Pancreas (tissue), 10 donors: ENCODE results near the gene PRSS50. TPM values are rescaled to one million over a fixed set of nuclear protein-coding genes. Genes with fewer than 3 reads are reported as not detected.

Experiments
- ATAC-seq, 4 donors: fragments of 200-7000 bp; cut with Tn5 transposase; one replicate each; pipeline versions ENCODE4 v1.8.0 to v1.9.1; 2020; ENCODE audit warnings: mild to moderate bottlenecking in 4 of 4, moderate library complexity in 4 of 4
- DNase-seq, 6 donors: peaks; one replicate each; pipeline ENCODE4 v3.0.0-alpha.2; 2020
- FAIRE-seq: peaks from 2 replicates; lab custom pipeline; 2012; peaks lifted over from hg19 to GRCh38; lab: Jason Lieb, UNC
- H3K27ac ChIP-seq, 4 donors: fragments of 200-600 bp; sonication (generic); 1 replicate in 3 of 4; 2 replicates in 1 of 4; pipeline versions ENCODE4 v1.5.0 to v1.8.0; 2020
- H3K27me3 ChIP-seq, 4 donors: fragments of 200-600 bp; one replicate each; pipeline ENCODE4 v1.8.0; 2021
- H3K36me3 ChIP-seq, 3 donors: fragments of 200-600 bp; sonication (generic) in 1 of 3; one replicate each; pipeline versions ENCODE4 v1.5.0 to v1.8.0; 2020 to 2021
- H3K4me1 ChIP-seq, 3 donors: fragments of 200-600 bp; one replicate each; pipeline ENCODE4 v1.8.0; 2021
- H3K4me3 ChIP-seq, 4 donors: fragments of 200-600 bp; sonication (generic) in 2 of 4; one replicate each; pipeline versions ENCODE4 v1.5.0 to v1.8.0; 2020 to 2021
- H3K9me3 ChIP-seq, 4 donors: fragments of 200-600 bp; one replicate each; pipeline ENCODE4 v1.8.0; 2021
- CTCF ChIP-seq, 4 donors: fragments of 200-600 bp; sonication (generic) in 3 of 4; IDR thresholded peaks; one replicate each; pipeline versions ENCODE4 v1.5.0 to v1.8.0; 2021; ENCODE audit warnings: antibody characterized with exemption in 4 of 4
- WGBS, 2 donors: extraction: QIAGEN DNeasy Blood & Tissue Kit; methylation state at CpG; one replicate each; pipeline ENCODE4 v1.1.7; 2013; 5-methylcytosine and 5-hydroxymethylcytosine counted together
- intact Hi-C, 3 donors: fragments of 100-400 bp; cut with DNase I; formaldehyde crosslinking; loops; one replicate each; pipeline versions ENCODE4 v1.11.1 to v1.14.2; 2022
- polyA plus RNA-seq, 2 donors: library from polyadenylated mRNA; stranded (reverse); fragments of 200-250 nt; gene quantifications; one replicate each; pipeline ENCODE4 v1.2.3, GENCODE V29; 2013
- total RNA-seq, 6 donors: library from RNA; stranded (reverse); fragmentation: NEBNext Ultra II Directional in 4 of 6; extraction: Animal tissue kit (Norgen Biotek cat#: 25700) in 4 of 6; gene quantifications; one replicate each; pipeline versions ENCODE4 v1.2.1 to v1.2.4, GENCODE V29; 2021 to 2023
- donor health status: healthy with polysubstance abuse.
- donor health status: DM: no; HTN: no; CAD: no; lungs with moderate emphysema.
- donor health status: DM: no; HTN: no; CAD: no.
- donor health status: control.
- donor health status: control.
- donor health status: Bipolar disorder and iron deficiency.
- donor health status: DM: yes; HTN: yes; CAD: no.
- donor health status: DM: no; HTN: no; CAD: no.
- donor health status: DM: no; HTN: no; CAD: no.
- donor health status: DM: yes; HTN: yes; CAD: no.

PRSS50 gene
- total and polyA plus RNA-seq, 8 donors = 0.28 to 2.2 (median 0.51) TPM

GRCh38 chr3:46667061-46667621 lies 50.5 kb downstream of the PRSS50 start:
- Histone ChIP-seq H3K27me3 (no peaks in the 10 kb centered on the region), H3K36me3 (peaks cover 0 to 4% (median 0%) of the 10 kb centered on the region in 3 donors), H3K4me1 (peaks cover 0 to 7% (median 3%) of the 10 kb centered on the region in 3 donors), H3K27ac (no peak overlapping the region), H3K4me3 (no peak overlapping the region), H3K9me3 (no peaks in the 10 kb centered on the region)
- ATAC-seq (no peak), FAIRE-seq (no peak), DNase-seq (peak in 5 of 6 donors; percentile 8 to 51 (median 23))
- WGBS, 2 donors = 80 to 97% methylated on average over 8 of the region's 8 CpGs
- no peak for TF ChIP-seq CTCF (IDR thresholded peaks at IDR 0.05)
- intact Hi-C loops = no loop called here

GRCh38 chr3:46666453-46666845 lies 51.2 kb downstream of the PRSS50 start:
- Histone ChIP-seq H3K4me1 (peaks cover 0 to 7% (median 3%) of the 10 kb centered on the region in 3 donors), H3K36me3 (peaks cover 0 to 3% (median 0%) of the 10 kb centered on the region in 3 donors), H3K4me3 (no peak overlapping the region), H3K27ac (no peak overlapping the region), H3K9me3 (no peaks in the 10 kb centered on the region), H3K27me3 (no peaks in the 10 kb centered on the region)
- intact Hi-C loops = no loop called here
- FAIRE-seq = no peak
- 42% methylated on average over 7 of the region's 7 CpGs for WGBS, 2 donors
- peak in 4 of 6 donors; percentile 16 to 44 (median 30) for DNase-seq
- TF ChIP-seq CTCF (IDR thresholded peaks at IDR 0.05) = no peak
- ATAC-seq = peak in 3 of 4 donors; percentile 27 to 54 (median 43)

GRCh38 chr3:46665763-46666452 lies 51.8 kb downstream of the PRSS50 start:
- intact Hi-C loops = no loop called here
- no peak for FAIRE-seq
- 47 to 56% methylated on average over 9 of the region's 9 CpGs for WGBS, 2 donors
- Histone ChIP-seq H3K4me1 (peaks cover 0 to 7% (median 3%) of the 10 kb centered on the region in 3 donors), H3K27me3 (no peaks in the 10 kb centered on the region), H3K27ac (no peak overlapping the region), H3K4me3 (no peak overlapping the region), H3K9me3 (no peaks in the 10 kb centered on the region), H3K36me3 (no peaks in the 10 kb centered on the region)
- no peak for TF ChIP-seq CTCF (IDR thresholded peaks at IDR 0.05)
- ATAC-seq = peak in 3 of 4 donors; percentile 17 to 46 (median 46)
- DNase-seq = peak in 3 of 6 donors; percentile 10 to 53 (median 28)

- WGBS, 2 donors = 71 to 81% methylated on average over 22 to 23 of the region's 23 CpGs
- peaks cover 0 to 7% (median 3%) of the 10 kb centered on the region in 3 donors for H3K4me1 ChIP-seq
- no peak for TF ChIP-seq CTCF (IDR thresholded peaks at IDR 0.05)
- H3K9me3 ChIP-seq = no peaks in the 10 kb centered on the region
- no peak overlapping the region for H3K4me3 ChIP-seq
- H3K27ac ChIP-seq = no peak overlapping the region
- no peaks in the 10 kb centered on the region for H3K36me3 ChIP-seq
- intact Hi-C loops = no loop called here
- H3K27me3 ChIP-seq = no peaks in the 10 kb centered on the region
- DNase-seq (no peak), ATAC-seq (no peak), FAIRE-seq (no peak)
These were observed 52.5 kb downstream of the PRSS50 start for GRCh38 chr3:46664971-46665762.
